H9 (cell line): ENCODE data around the gene TSR1. TPM values are rescaled to one million over a fixed set of nuclear protein-coding genes. Genes with fewer than 3 reads are reported as not detected.

Experiments used
- DNase-seq: peaks from one replicate; pipeline ENCODE4 v3.0.0-alpha.2; 2017
- H2AFZ ChIP-seq: one replicate; pipeline ENCODE4 v1.6.1; 2013; ENCODE audit warnings: mild to moderate bottlenecking, low read length, control low read depth, moderate library complexity
- H2AK5ac ChIP-seq: 2 replicates; pipeline ENCODE4 v1.6.1; 2013; ENCODE audit warnings: low read length, control low read depth, mixed read lengths; ENCODE audit not compliant: insufficient read length
- H2BK120ac ChIP-seq: one replicate; pipeline ENCODE4 v1.6.1; 2013; ENCODE audit warnings: low read depth, mild to moderate bottlenecking, low read length, control low read depth, inconsistent platforms; ENCODE audit not compliant: poor library complexity, severe bottlenecking
- H2BK12ac ChIP-seq: 2 replicates; pipeline ENCODE4 v1.6.1; 2013; ENCODE audit warnings: low read length, control low read depth, mixed read lengths, low read depth; ENCODE audit not compliant: insufficient read length
- H2BK15ac ChIP-seq: 2 replicates; pipeline ENCODE4 v1.6.1; 2013; ENCODE audit warnings: low read depth, low read length, control low read depth
- H2BK20ac ChIP-seq: one replicate; pipeline ENCODE4 v1.6.1; 2013; ENCODE audit warnings: low read depth, mild to moderate bottlenecking, low read length, control low read depth, inconsistent platforms; ENCODE audit not compliant: poor library complexity, severe bottlenecking
- H2BK5ac ChIP-seq: 2 replicates; pipeline ENCODE4 v1.6.1; 2013; ENCODE audit warnings: low read length, control low read depth, mixed read lengths; ENCODE audit not compliant: insufficient read length
- H3K14ac ChIP-seq: 2 replicates; pipeline ENCODE4 v1.6.1; 2013; ENCODE audit warnings: low read length, control low read depth; ENCODE audit not compliant: insufficient read depth
- H3K18ac ChIP-seq: 2 replicates; pipeline ENCODE4 v1.6.1; 2013; ENCODE audit warnings: low read depth, mild to moderate bottlenecking, mixed read lengths, low read length, control low read depth; ENCODE audit not compliant: insufficient read length
- H3K23ac ChIP-seq: 2 replicates; pipeline ENCODE4 v1.6.1; 2013; ENCODE audit warnings: low read length, control low read depth, mixed read lengths, low read depth; ENCODE audit not compliant: insufficient read length
- H3K23me2 ChIP-seq: 2 replicates; pipeline ENCODE4 v1.6.1; 2013; ENCODE audit warnings: low read depth, mild to moderate bottlenecking, mixed read lengths, low read length, control low read depth; ENCODE audit not compliant: insufficient read length, poor library complexity, severe bottlenecking
- H3K27ac ChIP-seq: 2 replicates; pipeline ENCODE4 v1.5.1; 2013; ENCODE audit warnings: low read length, control low read depth, mixed read lengths, low read depth; ENCODE audit not compliant: insufficient read length
- H3K27me3 ChIP-seq: 2 replicates; pipeline ENCODE4 v1.6.1; 2013; ENCODE audit warnings: low read length, control low read depth, inconsistent platforms; ENCODE audit not compliant: insufficient read depth
- H3K4ac ChIP-seq: 2 replicates; pipeline ENCODE4 v1.6.1; 2013; ENCODE audit warnings: low read depth, mild to moderate bottlenecking, control low read depth, inconsistent platforms, low read length, moderate library complexity
- H3K4me1 ChIP-seq: 2 replicates; pipeline ENCODE4 v1.6.1; 2013; ENCODE audit warnings: low read length, control low read depth, inconsistent platforms; ENCODE audit not compliant: insufficient read depth
- H3K4me2 ChIP-seq: 2 replicates; pipeline ENCODE4 v1.6.1; 2013; ENCODE audit warnings: low read length, control low read depth, mixed read lengths; ENCODE audit not compliant: insufficient read length, insufficient read depth
- H3K56ac ChIP-seq: 2 replicates; pipeline ENCODE4 v1.6.1; 2013; ENCODE audit warnings: low read depth, mild to moderate bottlenecking, mixed read lengths, low read length, control low read depth; ENCODE audit not compliant: insufficient read length
- H3K79me1 ChIP-seq: 2 replicates; pipeline ENCODE4 v1.6.1; 2013; ENCODE audit warnings: low read depth, mild to moderate bottlenecking, moderate library complexity, low read length, control low read depth, inconsistent platforms; ENCODE audit not compliant: insufficient read depth, poor library complexity, severe bottlenecking
- H3K79me2 ChIP-seq: 2 replicates; pipeline ENCODE4 v1.6.1; 2013; ENCODE audit warnings: low read length, control low read depth, inconsistent platforms; ENCODE audit not compliant: insufficient read depth
- H3K9ac ChIP-seq: 2 replicates; pipeline ENCODE4 v1.6.1; 2013; ENCODE audit warnings: low read length, control low read depth, mixed read lengths; ENCODE audit not compliant: insufficient read length; ENCODE audit errors: extremely low read depth
- H3K9me3 ChIP-seq: one replicate; pipeline ENCODE4 v1.6.1; 2013; ENCODE audit warnings: low read depth, low read length, inconsistent platforms; ENCODE audit not compliant: control insufficient read depth
- H3T11ph ChIP-seq: one replicate; pipeline ENCODE4 v1.6.1; 2013; ENCODE audit warnings: mild to moderate bottlenecking, low read length, control low read depth, inconsistent platforms
- H4K20me1 ChIP-seq: one replicate; pipeline ENCODE4 v1.6.1; 2013; ENCODE audit not compliant: control insufficient read depth, insufficient read length, insufficient read depth
- H4K5ac ChIP-seq: 2 replicates; pipeline ENCODE4 v1.6.1; 2013; ENCODE audit warnings: low read depth, mild to moderate bottlenecking, mixed read lengths, low read length, control low read depth; ENCODE audit not compliant: insufficient read length
- H4K8ac ChIP-seq: replicated peaks from 2 replicates; pipeline ENCODE4 v1.6.1; 2013; ENCODE audit warnings: low read length, control low read depth, mixed read lengths, low read depth; ENCODE audit not compliant: insufficient read length
- H4K91ac ChIP-seq: 2 replicates; pipeline ENCODE4 v1.6.1; 2013; ENCODE audit warnings: low read depth, mild to moderate bottlenecking, moderate library complexity, mixed read lengths, low read length, control low read depth; ENCODE audit not compliant: insufficient read length
- H3K27ac Mint-ChIP-seq, 3 experiments: 2 replicates in 2 of 3; 3 replicates in 1 of 3; pipeline ENCODE4 v1.8.0; 2020 to 2021; ENCODE audit warnings: mixed read lengths in 3 of 3, mild to moderate bottlenecking in 1 of 3, moderate library complexity in 1 of 3
- H3K27me3 Mint-ChIP-seq: 2 replicates; pipeline ENCODE4 v1.8.0; 2021; ENCODE audit warnings: low read depth, mild to moderate bottlenecking, moderate library complexity, mixed read lengths
- H3K36me3 Mint-ChIP-seq, 3 experiments: 2 replicates in 2 of 3; 3 replicates in 1 of 3; pipeline ENCODE4 v1.8.0; 2020 to 2021; ENCODE audit warnings: low read depth in 3 of 3, mixed read lengths in 3 of 3; ENCODE audit not compliant: insufficient read depth in 1 of 3
- H3K4me1 Mint-ChIP-seq, 2 experiments: 2 replicates each; pipeline ENCODE4 v1.8.0; 2020; ENCODE audit warnings: mixed read lengths in 2 of 2
- H3K4me3 Mint-ChIP-seq, 2 experiments: 2 replicates in 1 of 2; 3 replicates in 1 of 2; pipeline ENCODE4 v1.8.0; 2020 to 2021; ENCODE audit warnings: mild to moderate bottlenecking in 2 of 2, mixed read lengths in 2 of 2, moderate library complexity in 1 of 2
- H3K9me3 Mint-ChIP-seq, 2 experiments: 2 replicates in 1 of 2; 3 replicates in 1 of 2; pipeline ENCODE4 v1.8.0; 2020; ENCODE audit warnings: mild to moderate bottlenecking in 2 of 2, mixed read lengths in 2 of 2, moderate library complexity in 1 of 2
- WGBS: extraction: QIAGEN DNeasy Blood & Tissue Kit; methylation state at CpG from one replicate; pipeline ENCODE4 v1.1.7; 2013; ENCODE audit warnings: missing lambda C conversion rate, low lambda C conversion rate, mixed read lengths; ENCODE audit not compliant: insufficient read length; ENCODE audit errors: extremely low coverage; 5-methylcytosine and 5-hydroxymethylcytosine counted together
- total RNA-seq: library from RNA; stranded (reverse); gene quantifications from 2 replicates; pipeline ENCODE4 v1.2.1, GENCODE V29; 2021
- TF ChIP-seq, protein P1 (sequence below): fragments of 200-600 bp; sonication (generic); conservative IDR thresholded peaks from 3 replicates; pipeline ENCODE4 v1.8.0; 2021; ENCODE audit warnings: antibody characterized with exemption, mild to moderate bottlenecking

Gene TSR1
- total RNA-seq, 1 experiment from 2014 or later: 81.1 TPM

DNA sequence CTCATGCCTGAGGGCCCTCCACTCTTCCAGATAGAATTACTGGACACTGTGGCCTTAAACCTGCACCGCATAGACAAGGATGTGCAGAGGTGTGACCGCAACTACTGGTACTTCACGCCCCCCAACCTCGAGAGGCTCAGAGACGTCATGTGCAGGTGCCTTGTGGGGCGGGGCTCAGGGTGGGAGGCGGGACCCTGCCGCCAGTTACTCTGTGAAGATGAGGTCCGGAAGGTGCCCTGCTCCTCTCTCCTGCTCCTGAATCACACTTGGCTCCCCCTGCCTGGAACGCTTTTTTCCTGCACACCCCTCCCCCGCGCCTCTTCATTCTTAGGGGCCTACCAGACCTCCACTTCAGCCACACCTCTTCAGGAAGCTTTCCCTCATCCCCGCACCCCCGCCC, 39.9 kb upstream of the TSR1 start:
- no peaks in the 10 kb centered on the region for H3K4me1 ChIP-seq
- no peak overlapping the region for H3K4ac ChIP-seq
- peaks cover 3 to 37% (median 30%) of the 10 kb centered on the region in 3 experiments; a peak in 6 of 7 replicates for H3K36me3 Mint-ChIP-seq
- H3K23me2 ChIP-seq: no peaks in the 10 kb centered on the region
- no peaks in the 10 kb centered on the region for H3K79me1 ChIP-seq
- no peak overlapping the region; a peak in 1 of 7 replicates for H3K27ac Mint-ChIP-seq
- H2AFZ ChIP-seq: no peak overlapping the region
- no peak overlapping the region for H2AK5ac ChIP-seq
- H3K14ac ChIP-seq: no peak overlapping the region
- no peaks in the 10 kb centered on the region for H4K20me1 ChIP-seq
- no peak overlapping the region for H2BK120ac ChIP-seq
- no peak overlapping the region for H3K18ac ChIP-seq
- H3K9ac ChIP-seq: no peak overlapping the region
- no peak overlapping the region for H4K8ac ChIP-seq
- TF ChIP-seq, protein P1, sequence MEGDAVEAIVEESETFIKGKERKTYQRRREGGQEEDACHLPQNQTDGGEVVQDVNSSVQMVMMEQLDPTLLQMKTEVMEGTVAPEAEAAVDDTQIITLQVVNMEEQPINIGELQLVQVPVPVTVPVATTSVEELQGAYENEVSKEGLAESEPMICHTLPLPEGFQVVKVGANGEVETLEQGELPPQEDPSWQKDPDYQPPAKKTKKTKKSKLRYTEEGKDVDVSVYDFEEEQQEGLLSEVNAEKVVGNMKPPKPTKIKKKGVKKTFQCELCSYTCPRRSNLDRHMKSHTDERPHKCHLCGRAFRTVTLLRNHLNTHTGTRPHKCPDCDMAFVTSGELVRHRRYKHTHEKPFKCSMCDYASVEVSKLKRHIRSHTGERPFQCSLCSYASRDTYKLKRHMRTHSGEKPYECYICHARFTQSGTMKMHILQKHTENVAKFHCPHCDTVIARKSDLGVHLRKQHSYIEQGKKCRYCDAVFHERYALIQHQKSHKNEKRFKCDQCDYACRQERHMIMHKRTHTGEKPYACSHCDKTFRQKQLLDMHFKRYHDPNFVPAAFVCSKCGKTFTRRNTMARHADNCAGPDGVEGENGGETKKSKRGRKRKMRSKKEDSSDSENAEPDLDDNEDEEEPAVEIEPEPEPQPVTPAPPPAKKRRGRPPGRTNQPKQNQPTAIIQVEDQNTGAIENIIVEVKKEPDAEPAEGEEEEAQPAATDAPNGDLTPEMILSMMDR: no peak
- no peak overlapping the region for H2BK15ac ChIP-seq
- 0 out of 4 replicates have a peak, but pooled peaks cover 0 to 5% of the 10 kb centered on the region in 2 experiments for H3K4me1 Mint-ChIP-seq
- no peaks in the 10 kb centered on the region for H3K27me3 Mint-ChIP-seq
- no peak overlapping the region for H2BK5ac ChIP-seq
- H3K27me3 ChIP-seq: no peaks in the 10 kb centered on the region
- no peak overlapping the region for H3T11ph ChIP-seq
- H4K91ac ChIP-seq: no peak overlapping the region
- H3K27ac ChIP-seq: no peak overlapping the region
- DNase-seq: no peak
- no peaks in the 10 kb centered on the region for H3K9me3 ChIP-seq
- no peak overlapping the region for H4K5ac ChIP-seq
- H3K56ac ChIP-seq: no peak overlapping the region
- H3K23ac ChIP-seq: no peak overlapping the region
- no peak overlapping the region for H3K4me2 ChIP-seq
- no peaks in the 10 kb centered on the region for H3K79me2 ChIP-seq
- H2BK20ac ChIP-seq: no peak overlapping the region
- H2BK12ac ChIP-seq: no peak overlapping the region
- H3K9me3 Mint-ChIP-seq: no peaks in the 10 kb centered on the region
- H3K4me3 Mint-ChIP-seq: no peak overlapping the region; a peak in 1 of 5 replicates
- no CpG with 5 or more reads among the region's 14 CpGs for WGBS
